ENCODE results near the gene CASQ2. TPM values are rescaled to one million over a fixed set of nuclear protein-coding genes. Genes with fewer than 3 reads are reported as not detected.

CASQ2 gene
- polyA plus RNA-seq, 3 donors from 2014 or later = not detected

GRCh38 chr1:115652236-115652788 lies 116.2 kb downstream of the CASQ2 start:
- Mint-ChIP-seq H3K4me1 (peaks cover 14 to 27% of the 10 kb centered on the region in 2 donors), H3K27me3 (ENCODE audit: low read depth in 3 of 3) (no peaks in the 10 kb centered on the region), H3K4me3 (no peak overlapping the region), H3K9me3 (no peaks in the 10 kb centered on the region), H3K36me3 (peaks cover 5 to 19% (median 10%) of the 10 kb centered on the region in 3 donors), H3K27ac (peak overlapping the region in 1 of 6 donors; percentile 42)
- no peak for DNase-seq

GRCh38 chr1:115651391-115651790 lies 117.1 kb downstream of the CASQ2 start:
- H3K4me1 Mint-ChIP-seq = peaks cover 14 to 22% of the 10 kb centered on the region in 2 donors
- H3K4me3 Mint-ChIP-seq = no peak overlapping the region
- no peak overlapping the region for H3K27ac Mint-ChIP-seq
- no peak for DNase-seq
- H3K27me3 Mint-ChIP-seq (ENCODE audit: low read depth in 3 of 3) = no peaks in the 10 kb centered on the region
- no peaks in the 10 kb centered on the region for H3K9me3 Mint-ChIP-seq
- peaks cover 5 to 10% (median 10%) of the 10 kb centered on the region in 3 donors for H3K36me3 Mint-ChIP-seq

GRCh38 chr1:115650961-115651360 lies 117.6 kb downstream of the CASQ2 start:
- Mint-ChIP-seq H3K4me1 (peaks cover 14 to 19% of the 10 kb centered on the region in 2 donors), H3K27me3 (ENCODE audit: low read depth in 3 of 3) (no peaks in the 10 kb centered on the region), H3K4me3 (no peak overlapping the region), H3K9me3 (no peaks in the 10 kb centered on the region), H3K36me3 (peaks cover 5 to 10% (median 9%) of the 10 kb centered on the region in 3 donors), H3K27ac (no peak overlapping the region)
- DNase-seq = no peak

Other genes with a start within 250 kb of the CASQ2 start
- gene VANGL1, start 126.7 kb downstream of the CASQ2 start, polyA plus RNA-seq = 10 to 100 TPM; 12.5 to 19.3 (median 14.9) TPM
- not detected for gene NHLH2, start 72.4 kb upstream of the CASQ2 start, polyA plus RNA-seq
- 1 to 10 TPM in 1 of 3 donors, under 1 TPM in 2; 0.18 to 1.2 (median 0.38) TPM for gene SLC22A15, start 207.8 kb upstream of the CASQ2 start, polyA plus RNA-seq

Measured in immature natural killer cell (primary cell).